Activated CD4-positive, alpha-beta T cell treated with anti-CD3 and anti-CD28 coated beads, Interleukin-2, amount 10 ng/mL, durations not matched to agents 24 days and 14 days (primary cell): ENCODE measurements around the gene BNC2. TPM values are rescaled to one million over a fixed set of nuclear protein-coding genes. Genes with fewer than 3 reads are reported as not detected.

Experiments used
- DNase-seq: peaks from one replicate; pipeline ENCODE4 v3.0.0; 2022
- H3K27ac Mint-ChIP-seq: one replicate; pipeline ENCODE4 v1.8.0; 2022; ENCODE audit warnings: mild to moderate bottlenecking, mixed read lengths
- H3K27me3 Mint-ChIP-seq: one replicate; pipeline ENCODE4 v1.8.0; 2022; ENCODE audit warnings: mixed read lengths
- H3K36me3 Mint-ChIP-seq: one replicate; pipeline ENCODE4 v1.8.0; 2022; ENCODE audit warnings: low read depth, mild to moderate bottlenecking, mixed read lengths
- H3K4me1 Mint-ChIP-seq: one replicate; pipeline ENCODE4 v1.8.0; 2021; ENCODE audit warnings: mixed read lengths
- H3K4me3 Mint-ChIP-seq: one replicate; pipeline ENCODE4 v1.8.0; 2022; ENCODE audit warnings: mild to moderate bottlenecking, moderate library complexity, mixed read lengths
- H3K9me3 Mint-ChIP-seq: one replicate; pipeline ENCODE4 v1.8.0; 2021; ENCODE audit warnings: mixed read lengths
- intact Hi-C: fragments of 100-400 bp; cut with micrococcal nuclease; formaldehyde crosslinking; loops from one replicate; pipeline ENCODE4 v1.15.1; 2023
- total RNA-seq: library from RNA; stranded (reverse); gene quantifications from 2 replicates; pipeline ENCODE4 v1.2.3, GENCODE V29; 2022

Gene BNC2
- total RNA-seq, 1 donor from 2014 or later: not detected

GRCh38 chr9:16687678-16688369 is 182.6 kb downstream of the BNC2 start:
- intact Hi-C loops: no loop called here
- Mint-ChIP-seq H3K4me3 (no peak overlapping the region), H3K9me3 (no peaks in the 10 kb centered on the region), H3K27me3 (no peaks in the 10 kb centered on the region), H3K36me3 (no peaks in the 10 kb centered on the region), H3K27ac (no peak overlapping the region), H3K4me1 (no peaks in the 10 kb centered on the region)
- DNase-seq: no peak

DNA sequence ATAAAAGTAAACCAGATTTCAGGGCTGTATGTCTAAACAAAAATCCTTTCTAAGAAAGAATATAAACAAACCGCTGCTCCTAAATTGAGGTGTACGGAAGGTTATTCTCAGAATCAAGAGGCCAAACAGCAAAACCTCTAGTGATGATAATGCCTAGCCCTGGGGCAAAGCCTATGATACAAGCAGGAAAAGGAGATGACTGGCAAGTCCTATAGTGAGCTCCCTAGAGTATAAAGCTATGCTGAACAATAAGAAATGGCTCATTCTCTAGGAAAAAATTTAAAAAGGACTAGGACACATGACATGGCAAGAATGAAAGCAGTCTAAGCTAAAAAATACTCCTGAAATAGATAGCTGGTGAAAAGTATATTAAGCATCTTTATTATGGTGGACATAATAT is 187.1 kb downstream of the BNC2 start:
- no peak for DNase-seq
- no peaks in the 10 kb centered on the region for H3K27me3 Mint-ChIP-seq
- intact Hi-C loops: no loop called here

GRCh38 chr9:16682273-16682672 is 188.2 kb downstream of the BNC2 start:
- H3K36me3 Mint-ChIP-seq: no peaks in the 10 kb centered on the region
- H3K4me3 Mint-ChIP-seq: no peak overlapping the region
- no peaks in the 10 kb centered on the region for H3K27me3 Mint-ChIP-seq
- H3K4me1 Mint-ChIP-seq: no peaks in the 10 kb centered on the region
- DNase-seq: no peak
- no peaks in the 10 kb centered on the region for H3K9me3 Mint-ChIP-seq
- intact Hi-C loops: no loop called here
- no peak overlapping the region for H3K27ac Mint-ChIP-seq

More for the DNA sequence above, 187.1 kb downstream of the BNC2 start:
- no peaks in the 10 kb centered on the region for H3K9me3 Mint-ChIP-seq
- H3K27ac Mint-ChIP-seq: no peak overlapping the region
- no peaks in the 10 kb centered on the region for H3K4me1 Mint-ChIP-seq
- H3K36me3 Mint-ChIP-seq: no peaks in the 10 kb centered on the region
- H3K4me3 Mint-ChIP-seq: no peak overlapping the region

DNA sequence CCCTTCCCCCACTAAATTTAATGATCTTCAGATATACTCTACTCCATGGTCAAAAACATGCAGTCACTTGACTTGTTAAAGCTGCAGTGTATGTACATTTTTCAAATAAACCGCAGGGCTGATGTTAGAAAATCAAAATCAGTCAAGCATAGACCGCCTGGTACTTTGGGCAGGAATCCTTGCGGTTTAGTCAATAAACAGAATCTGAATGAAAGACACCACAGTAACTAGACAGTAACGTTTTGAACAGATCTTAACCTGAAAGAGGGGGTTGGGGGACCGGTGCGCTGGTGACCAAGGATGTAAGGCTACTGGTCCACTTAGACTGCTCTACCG is 188.8 kb downstream of the BNC2 start:
- H3K4me1 Mint-ChIP-seq: no peaks in the 10 kb centered on the region
- no peak for DNase-seq
- intact Hi-C loops: no loop called here
- no peaks in the 10 kb centered on the region for H3K36me3 Mint-ChIP-seq
- no peaks in the 10 kb centered on the region for H3K27me3 Mint-ChIP-seq
- no peak overlapping the region for H3K4me3 Mint-ChIP-seq
- no peaks in the 10 kb centered on the region for H3K9me3 Mint-ChIP-seq
- H3K27ac Mint-ChIP-seq: no peak overlapping the region

DNA sequence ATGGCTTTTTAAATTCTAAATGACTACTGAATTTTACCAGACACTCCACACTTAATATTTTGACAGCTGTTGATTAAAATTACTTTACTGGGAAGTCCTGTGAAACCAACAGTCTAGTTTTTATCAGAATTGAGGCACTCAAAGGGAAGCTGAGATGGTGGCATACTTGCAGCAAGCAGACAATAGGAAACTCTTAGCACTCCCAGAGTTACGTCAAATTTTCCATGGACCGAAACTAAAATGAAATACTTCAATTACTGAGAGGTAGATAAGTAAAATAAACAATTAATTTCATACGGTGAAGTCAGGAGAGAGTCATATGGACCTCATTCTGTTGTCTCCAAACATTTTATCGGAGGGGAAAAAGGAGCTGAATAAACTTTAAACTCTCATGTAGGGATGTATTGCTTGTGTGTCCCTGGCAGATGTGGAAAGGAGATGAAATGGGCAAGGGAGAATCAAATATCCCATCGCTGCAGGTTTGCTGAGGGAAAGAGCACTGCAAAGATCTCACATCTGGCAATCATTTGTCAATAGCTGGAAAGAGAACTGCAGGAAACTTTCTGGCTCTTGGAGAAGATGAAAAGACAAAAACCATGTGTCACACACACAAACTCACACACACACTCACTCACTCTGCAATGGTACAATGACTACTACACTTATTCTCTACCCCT is 189.4 kb downstream of the BNC2 start:
- Mint-ChIP-seq H3K4me3 (no peak overlapping the region), H3K27me3 (no peaks in the 10 kb centered on the region), H3K36me3 (no peaks in the 10 kb centered on the region), H3K27ac (no peak overlapping the region), H3K4me1 (no peaks in the 10 kb centered on the region), H3K9me3 (no peaks in the 10 kb centered on the region)
- DNase-seq: no peak
- intact Hi-C loops: no loop called here

DNA sequence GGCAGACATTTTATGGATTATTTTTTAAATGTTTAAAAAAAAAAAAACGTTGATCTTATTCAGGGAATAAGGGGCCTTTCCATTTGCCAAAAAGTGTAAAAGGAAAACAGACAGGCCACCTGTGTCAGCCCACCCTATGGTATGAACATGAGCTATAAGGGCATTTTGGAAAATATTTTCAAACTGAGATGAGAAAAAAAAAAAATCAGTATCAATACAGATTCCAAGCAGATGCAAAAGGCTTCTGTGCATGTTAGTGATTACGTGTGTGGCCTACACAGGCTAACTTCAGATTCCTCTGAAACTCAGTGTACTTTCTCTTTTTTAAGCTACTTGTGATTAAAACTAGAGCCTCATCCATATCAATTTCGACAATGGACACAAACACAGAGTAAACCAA is 189.9 kb downstream of the BNC2 start:
- intact Hi-C loops: no loop called here
- no peak overlapping the region for H3K4me3 Mint-ChIP-seq
- H3K27me3 Mint-ChIP-seq: no peaks in the 10 kb centered on the region
- H3K36me3 Mint-ChIP-seq: no peaks in the 10 kb centered on the region
- no peaks in the 10 kb centered on the region for H3K9me3 Mint-ChIP-seq
- H3K27ac Mint-ChIP-seq: no peak overlapping the region
- no peaks in the 10 kb centered on the region for H3K4me1 Mint-ChIP-seq
- DNase-seq: no peak

- no peak for DNase-seq
- Mint-ChIP-seq H3K36me3 (no peaks in the 10 kb centered on the region), H3K27me3 (no peaks in the 10 kb centered on the region), H3K27ac (no peak overlapping the region), H3K4me3 (no peak overlapping the region), H3K9me3 (no peaks in the 10 kb centered on the region), H3K4me1 (no peaks in the 10 kb centered on the region)
- intact Hi-C loops: no loop called here
Measured at GRCh38 chr9:16679327-16679821, 191.1 kb downstream of the BNC2 start.

DNA sequence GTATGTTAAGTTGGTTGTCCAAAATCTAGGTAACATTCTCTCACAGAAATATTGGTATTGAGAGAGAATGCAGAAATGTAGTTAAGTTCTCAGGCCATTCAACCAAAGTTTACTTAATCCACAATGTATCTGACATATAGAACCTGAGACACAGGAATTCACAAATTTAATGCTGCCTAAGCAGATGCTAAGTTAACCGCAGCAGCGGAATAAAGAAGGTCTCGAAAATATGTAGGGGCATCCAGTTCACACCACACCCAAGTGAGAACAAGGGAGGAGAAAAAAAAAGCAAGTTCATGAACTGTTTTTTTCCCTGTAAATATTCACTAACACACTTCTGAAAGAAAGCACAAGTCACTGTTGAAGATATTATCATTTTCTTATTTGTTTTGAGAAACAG is 194.0 kb downstream of the BNC2 start:
- no peak for DNase-seq
- Mint-ChIP-seq H3K9me3 (no peaks in the 10 kb centered on the region), H3K27me3 (no peaks in the 10 kb centered on the region), H3K27ac (no peak overlapping the region), H3K36me3 (no peaks in the 10 kb centered on the region), H3K4me3 (no peak overlapping the region), H3K4me1 (no peaks in the 10 kb centered on the region)
- intact Hi-C loops: no loop called here

DNA sequence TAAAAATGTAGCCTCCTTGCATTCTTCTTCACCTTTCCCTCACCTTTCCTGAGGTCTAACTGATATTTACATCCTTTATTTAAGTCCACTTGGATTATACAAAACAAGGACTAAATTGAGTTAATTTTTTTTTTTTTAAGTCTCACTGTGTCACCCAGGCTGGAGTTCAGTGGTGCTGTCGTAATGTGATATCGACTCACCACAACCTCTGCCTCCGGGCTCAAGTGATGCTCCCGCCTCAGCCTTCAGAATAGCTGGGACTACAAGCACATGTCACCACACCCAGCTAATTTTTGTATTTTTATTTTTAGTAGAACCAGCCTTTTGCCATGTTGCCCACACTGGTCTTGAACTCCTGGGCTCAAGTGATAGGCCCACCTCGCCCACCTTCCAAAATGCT is 195.3 kb downstream of the BNC2 start:
- H3K27ac Mint-ChIP-seq: no peak overlapping the region
- H3K36me3 Mint-ChIP-seq: no peaks in the 10 kb centered on the region
- intact Hi-C loops: no loop called here
- DNase-seq: no peak
- no peaks in the 10 kb centered on the region for H3K4me1 Mint-ChIP-seq
- no peak overlapping the region for H3K4me3 Mint-ChIP-seq
- no peaks in the 10 kb centered on the region for H3K9me3 Mint-ChIP-seq
- no peaks in the 10 kb centered on the region for H3K27me3 Mint-ChIP-seq

GRCh38 chr9:16673171-16673570 is 197.3 kb downstream of the BNC2 start:
- intact Hi-C loops: no loop called here
- H3K4me3 Mint-ChIP-seq: no peak overlapping the region
- no peak overlapping the region for H3K27ac Mint-ChIP-seq
- H3K4me1 Mint-ChIP-seq: no peaks in the 10 kb centered on the region
- H3K36me3 Mint-ChIP-seq: no peaks in the 10 kb centered on the region
- H3K9me3 Mint-ChIP-seq: no peaks in the 10 kb centered on the region
- DNase-seq: no peak
- H3K27me3 Mint-ChIP-seq: no peaks in the 10 kb centered on the region

- H3K4me1 Mint-ChIP-seq: no peaks in the 10 kb centered on the region
- no peaks in the 10 kb centered on the region for H3K9me3 Mint-ChIP-seq
- no peak for DNase-seq
- no peaks in the 10 kb centered on the region for H3K27me3 Mint-ChIP-seq
- H3K36me3 Mint-ChIP-seq: no peaks in the 10 kb centered on the region
- H3K27ac Mint-ChIP-seq: no peak overlapping the region
- no peak overlapping the region for H3K4me3 Mint-ChIP-seq
- intact Hi-C loops: no loop called here
Measured at GRCh38 chr9:16672501-16672900, 198.0 kb downstream of the BNC2 start.

DNA sequence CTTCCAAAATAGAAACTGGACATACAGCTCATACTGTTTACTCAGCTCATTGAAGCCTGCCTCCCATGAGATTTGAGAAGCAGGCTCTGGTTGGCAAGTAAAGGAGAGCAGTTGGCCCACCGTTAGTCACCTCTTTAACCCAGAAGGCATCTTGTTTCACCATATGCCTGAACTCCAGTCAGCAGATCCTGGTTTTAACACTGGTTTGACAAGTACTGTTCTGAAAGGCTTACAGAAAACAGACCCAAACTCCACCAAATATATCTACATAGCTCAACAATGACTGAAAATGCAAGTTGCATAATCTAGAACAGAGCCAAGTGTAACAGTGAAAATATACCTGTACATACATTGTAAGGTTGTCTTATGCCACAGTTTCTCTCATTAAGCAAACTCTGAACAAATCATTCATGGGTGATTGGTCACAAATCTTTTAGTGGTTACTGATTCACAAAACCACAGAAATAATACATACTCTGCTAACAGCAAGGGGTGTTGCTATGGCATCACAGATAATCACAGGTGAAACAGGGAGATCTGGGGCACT is 198.8 kb downstream of the BNC2 start:
- H3K9me3 Mint-ChIP-seq: no peaks in the 10 kb centered on the region
- no peak for DNase-seq
- H3K27me3 Mint-ChIP-seq: no peaks in the 10 kb centered on the region
- H3K36me3 Mint-ChIP-seq: no peaks in the 10 kb centered on the region
- no peak overlapping the region for H3K27ac Mint-ChIP-seq
- H3K4me1 Mint-ChIP-seq: no peaks in the 10 kb centered on the region
- intact Hi-C loops: no loop called here
- H3K4me3 Mint-ChIP-seq: no peak overlapping the region

- Mint-ChIP-seq H3K27ac (no peak overlapping the region), H3K9me3 (no peaks in the 10 kb centered on the region), H3K4me1 (no peaks in the 10 kb centered on the region), H3K4me3 (no peak overlapping the region), H3K36me3 (no peaks in the 10 kb centered on the region), H3K27me3 (no peaks in the 10 kb centered on the region)
- intact Hi-C loops: no loop called here
- no peak for DNase-seq
Measured at GRCh38 chr9:16670791-16671190, 199.7 kb downstream of the BNC2 start.

DNA sequence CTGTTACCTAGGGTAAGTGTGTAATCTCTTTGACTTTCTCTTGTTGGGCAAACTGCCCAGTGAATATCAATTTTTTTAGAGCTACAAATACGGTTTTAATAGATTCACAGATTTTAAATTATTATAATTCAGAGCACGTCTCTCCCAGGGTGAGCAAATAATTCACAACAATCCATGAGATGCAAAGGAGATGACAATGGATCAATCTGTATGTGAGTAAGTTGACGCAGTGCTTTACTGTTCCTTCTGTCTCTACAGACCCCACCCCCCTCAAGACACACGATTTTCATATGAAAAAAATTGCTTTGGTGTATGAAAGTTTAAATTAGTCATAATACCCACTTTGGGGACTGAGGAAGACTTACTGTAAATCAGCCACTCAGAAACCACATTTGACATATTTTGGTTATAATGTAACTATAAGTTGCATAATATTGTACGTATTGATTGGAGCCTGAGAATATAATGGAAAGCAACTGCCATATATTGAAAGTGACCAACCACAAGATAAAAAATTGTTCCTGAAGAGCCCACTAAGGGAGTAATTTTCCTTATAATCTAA is 201.7 kb downstream of the BNC2 start:
- H3K36me3 Mint-ChIP-seq: no peaks in the 10 kb centered on the region
- H3K9me3 Mint-ChIP-seq: no peaks in the 10 kb centered on the region
- no peak overlapping the region for H3K27ac Mint-ChIP-seq
- no peak overlapping the region for H3K4me3 Mint-ChIP-seq
- H3K4me1 Mint-ChIP-seq: no peaks in the 10 kb centered on the region
- no peaks in the 10 kb centered on the region for H3K27me3 Mint-ChIP-seq
- no peak for DNase-seq
- intact Hi-C loops: no loop called here
